ENCODE measurements around the gene SPOCD1. TPM values are rescaled to one million over a fixed set of nuclear protein-coding genes. Genes with fewer than 3 reads are reported as not detected.

Gene SPOCD1
- total RNA-seq, 3 donors from 2014 or later: 0.15 to 11.1 (median 1.1) TPM

- no peaks in the 10 kb centered on the region for H3K36me3 ChIP-seq
- H3K27me3 ChIP-seq: peaks cover 0 to 11% of the 10 kb centered on the region in 2 donors
- peaks cover 7 to 16% of the 10 kb centered on the region in 2 donors for H3K4me1 ChIP-seq
- intact Hi-C loops (cut with DNase I; ENCODE audit: low total_unique reads): loop anchor here (1.0 kb wide), 1 partner anchor 25 kb away; no protein-coding TSS in a partner anchor
- TF ChIP-seq CTCF (IDR thresholded peaks at IDR 0.05) (peak in 2 of 3 donors; percentile 35 to 50), POLR2AphosphoS5 (IDR thresholded peaks at IDR 0.05) (no peak), POLR2A (IDR thresholded peaks at IDR 0.05) (no peak)
- peak overlapping the region; percentile 43 to 84 (median 61) for H3K4me3 ChIP-seq
- no peak overlapping the region for H3K27ac ChIP-seq
- peak; percentile 51 to 64 for DNase-seq (ENCODE audit: low spot score in 2 of 2)
- H3K9me3 ChIP-seq: no peaks in the 10 kb centered on the region
Observed at GRCh38 chr1:31762726-31763670, 52.8 kb downstream of the SPOCD1 start.

GRCh38 chr1:31762323-31762722 is 53.5 kb downstream of the SPOCD1 start:
- intact Hi-C loops (cut with DNase I; ENCODE audit: low total_unique reads): loop anchor here (1.0 kb wide), 1 partner anchor 26 kb away; no protein-coding TSS in a partner anchor
- Histone ChIP-seq H3K4me3 (peak overlapping the region in 2 of 3 donors; percentile 61 to 84), H3K27me3 (peaks cover 0 to 11% of the 10 kb centered on the region in 2 donors), H3K36me3 (no peaks in the 10 kb centered on the region), H3K9me3 (no peaks in the 10 kb centered on the region), H3K27ac (no peak overlapping the region), H3K4me1 (peaks cover 7 to 16% of the 10 kb centered on the region in 2 donors)
- DNase-seq (ENCODE audit: low spot score in 2 of 2): no peak
- TF ChIP-seq POLR2A (IDR thresholded peaks at IDR 0.05) (no peak), CTCF (IDR thresholded peaks at IDR 0.05) (no peak), POLR2AphosphoS5 (IDR thresholded peaks at IDR 0.05) (no peak)

GRCh38 chr1:31761883-31762282 is 53.9 kb downstream of the SPOCD1 start:
- TF ChIP-seq POLR2AphosphoS5 (IDR thresholded peaks at IDR 0.05): no peak
- TF ChIP-seq POLR2A (IDR thresholded peaks at IDR 0.05): no peak
- no peak overlapping the region for H3K4me3 ChIP-seq
- intact Hi-C loops (cut with DNase I; ENCODE audit: low total_unique reads): loop anchor here (1.0 kb wide), 1 partner anchor 26 kb away; no protein-coding TSS in a partner anchor
- H3K27me3 ChIP-seq: peaks cover 0 to 11% of the 10 kb centered on the region in 2 donors
- no peaks in the 10 kb centered on the region for H3K36me3 ChIP-seq
- DNase-seq (ENCODE audit: low spot score in 2 of 2): no peak
- no peaks in the 10 kb centered on the region for H3K9me3 ChIP-seq
- H3K27ac ChIP-seq: no peak overlapping the region
- peaks cover 7 to 16% of the 10 kb centered on the region in 2 donors for H3K4me1 ChIP-seq

GRCh38 chr1:31760471-31761470 is 55.1 kb downstream of the SPOCD1 start:
- intact Hi-C loops (cut with DNase I; ENCODE audit: low total_unique reads): no loop called here
- H3K4me3 ChIP-seq: peak overlapping the region; percentile 44 to 79 (median 59)
- peak overlapping the region in 1 of 2 donors; percentile 11 for H3K27ac ChIP-seq
- no peaks in the 10 kb centered on the region for H3K36me3 ChIP-seq
- DNase-seq (ENCODE audit: low spot score in 2 of 2): peak; percentile 55 to 68
- H3K9me3 ChIP-seq: no peaks in the 10 kb centered on the region
- TF ChIP-seq CTCF (IDR thresholded peaks at IDR 0.05) (no peak), POLR2AphosphoS5 (IDR thresholded peaks at IDR 0.05) (no peak), POLR2A (IDR thresholded peaks at IDR 0.05) (no peak)
- peaks cover 0 to 11% of the 10 kb centered on the region in 2 donors for H3K27me3 ChIP-seq
- peaks cover 7 to 16% of the 10 kb centered on the region in 2 donors for H3K4me1 ChIP-seq
